Thoracic aorta endothelial cell (primary cell): ENCODE results near the gene BCAT1. TPM values are rescaled to one million over a fixed set of nuclear protein-coding genes. Genes with fewer than 3 reads are reported as not detected.

Source experiments
- total RNA-seq: library from RNA; depleted of rRNA; stranded (reverse); fragments of >200 nt; gene quantifications from 2 replicates; pipeline ENCODE4 v1.2.3, GENCODE V29; 2012

Gene BCAT1
- total RNA-seq: 234 and 314 TPM in 2 replicates

DNA sequence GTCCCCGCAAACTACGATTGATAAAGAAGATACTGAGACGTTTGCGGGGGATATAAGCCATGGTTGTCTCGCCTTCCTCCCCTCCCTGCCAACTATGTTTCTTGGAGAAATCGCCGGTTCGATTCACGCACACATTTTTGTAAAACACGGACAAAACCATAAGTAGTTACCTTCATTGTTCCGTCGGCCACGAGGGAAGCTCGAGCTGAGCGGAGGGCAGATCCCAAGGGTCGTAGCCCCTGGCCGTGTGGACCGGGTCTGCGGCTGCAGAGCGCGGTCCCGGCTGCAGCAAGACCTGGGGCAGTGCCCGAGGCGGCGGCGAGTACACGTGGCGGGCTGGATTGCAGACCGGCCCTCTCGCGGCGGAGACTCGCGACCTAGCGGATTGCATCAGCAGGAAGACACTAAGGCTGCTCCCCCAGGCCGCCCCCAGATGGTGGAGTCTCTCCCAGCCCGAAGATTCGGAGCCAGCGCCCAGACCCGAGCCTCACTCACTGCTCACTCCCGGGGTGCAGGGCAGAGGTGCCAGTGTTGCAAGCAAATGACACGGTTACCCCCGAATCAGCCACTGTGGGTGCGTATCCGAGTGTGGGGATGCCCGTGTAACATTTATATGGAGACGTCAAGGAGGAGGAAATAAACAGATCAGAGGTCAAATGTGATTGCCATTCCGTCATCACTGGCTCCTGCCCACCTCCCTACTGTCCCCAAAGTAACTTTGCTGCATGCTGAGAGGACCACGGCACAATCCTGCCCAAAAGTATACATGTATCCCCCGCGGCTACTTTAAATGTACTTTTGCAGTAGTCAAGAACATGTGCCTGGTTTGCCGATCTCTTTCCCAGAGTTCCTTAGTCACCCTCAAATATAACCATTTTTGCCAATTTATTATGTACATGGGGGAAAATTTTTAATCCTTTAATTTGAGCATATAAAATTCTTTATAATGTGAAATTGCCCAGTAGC lies at the start of gene BCAT1:
Gene BCAT1 (minus strand): TSS at position 345 of the 966 bp plus-strand sequence. CDS start 169 bp downstream, at position 176.

Other genes with a start within 250 kb of the BCAT1 start
- gene DNAI7, start 246.1 kb upstream of the BCAT1 start, total RNA-seq: under 0.01 TPM in 1 of 2 replicates, not detected in the other
- 31.0 and 33.7 TPM in 2 replicates for gene ETFRF1, start 246.1 kb upstream of the BCAT1 start, total RNA-seq